ENCODE measurements around the gene COG1.

DNA sequence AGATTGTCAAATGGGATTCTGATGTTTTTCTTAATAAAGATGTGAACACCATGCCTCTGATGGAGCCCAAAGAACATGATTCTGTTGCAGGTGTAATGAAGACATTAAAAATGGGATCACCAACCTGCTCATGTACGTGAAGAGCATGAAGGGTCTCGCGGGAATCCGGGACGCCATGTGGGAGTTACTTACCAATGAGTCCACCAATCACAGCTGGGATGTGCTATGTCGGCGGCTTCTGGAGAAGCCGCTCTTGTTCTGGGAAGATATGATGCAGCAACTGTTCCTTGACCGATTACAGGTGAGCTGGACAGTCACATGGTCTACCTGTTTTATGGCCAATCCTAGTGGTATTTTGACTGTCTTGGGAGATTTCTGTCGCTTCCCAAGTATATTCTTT lies 7.6 kb downstream of the COG1 start:
- TF ChIP-seq, protein P1, sequence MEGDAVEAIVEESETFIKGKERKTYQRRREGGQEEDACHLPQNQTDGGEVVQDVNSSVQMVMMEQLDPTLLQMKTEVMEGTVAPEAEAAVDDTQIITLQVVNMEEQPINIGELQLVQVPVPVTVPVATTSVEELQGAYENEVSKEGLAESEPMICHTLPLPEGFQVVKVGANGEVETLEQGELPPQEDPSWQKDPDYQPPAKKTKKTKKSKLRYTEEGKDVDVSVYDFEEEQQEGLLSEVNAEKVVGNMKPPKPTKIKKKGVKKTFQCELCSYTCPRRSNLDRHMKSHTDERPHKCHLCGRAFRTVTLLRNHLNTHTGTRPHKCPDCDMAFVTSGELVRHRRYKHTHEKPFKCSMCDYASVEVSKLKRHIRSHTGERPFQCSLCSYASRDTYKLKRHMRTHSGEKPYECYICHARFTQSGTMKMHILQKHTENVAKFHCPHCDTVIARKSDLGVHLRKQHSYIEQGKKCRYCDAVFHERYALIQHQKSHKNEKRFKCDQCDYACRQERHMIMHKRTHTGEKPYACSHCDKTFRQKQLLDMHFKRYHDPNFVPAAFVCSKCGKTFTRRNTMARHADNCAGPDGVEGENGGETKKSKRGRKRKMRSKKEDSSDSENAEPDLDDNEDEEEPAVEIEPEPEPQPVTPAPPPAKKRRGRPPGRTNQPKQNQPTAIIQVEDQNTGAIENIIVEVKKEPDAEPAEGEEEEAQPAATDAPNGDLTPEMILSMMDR (conservative IDR thresholded peaks at IDR 0.05 in 1 of 2, IDR thresholded peaks at IDR 0.05 in 1 of 2; ENCODE audit: extremely low read depth in 1 of 2, insufficient read depth in 1 of 2, low read depth in 1 of 2, low read length in 2 of 2): no peak
- TF ChIP-seq EZH2 (IDR thresholded peaks at IDR 0.05; ENCODE audit: borderline replicate concordance, low read length): no peak
